ENCODE data around the gene PYROXD2. TPM values are rescaled to one million over a fixed set of nuclear protein-coding genes. Genes with fewer than 3 reads are reported as not detected.

The PYROXD2 gene
- total RNA-seq, 1 experiment from 2014 or later: 2.3 TPM

GRCh38 chr10:98457721-98458120, 42.7 kb upstream of the PYROXD2 start:
- ATAC-seq (no peak), DNase-seq (ENCODE audit: low read depth, low spot score) (no peak)
- intact Hi-C loops (cut with micrococcal nuclease; ENCODE audit: unreplicated experiment) (no loop called here), in situ Hi-C loops (cut with HindIII; ENCODE audit: low pct_unique_long_range_greater_than_20kb, low sequenced_read_pairs) (no loop called here)
- Histone ChIP-seq H3K4me3 (ENCODE audit: low read depth in 2 of 2, low read length in 2 of 2) (no peak overlapping the region), H3K27me3 (ENCODE audit: control insufficient read depth, insufficient read depth, low read length) (no peaks in the 10 kb centered on the region), H3K9me3 (ENCODE audit: control insufficient read depth, insufficient read depth, low read depth, low read length) (no peaks in the 10 kb centered on the region), H3K27ac (ENCODE audit: low read length) (no peak overlapping the region), H3K4me1 (ENCODE audit: control insufficient read depth, insufficient read depth, low read length) (peaks cover 17% of the 10 kb centered on the region), H3K36me3 (ENCODE audit: control insufficient read depth, insufficient read depth, low read length) (no peaks in the 10 kb centered on the region)
- no TSS peak for BruUV-seq (replicated peaks)
- no peak for TF ChIP-seq REST (IDR thresholded peaks at IDR 0.05; ENCODE audit: insufficient read depth in 1 of 2, low read depth in 2 of 2, low read length in 1 of 2)
- no peak for TF ChIP-seq CTCF (IDR thresholded peaks at IDR 0.05)
- TF ChIP-seq TCF7L2 (IDR thresholded peaks at IDR 0.05; ENCODE audit: low read depth, low read length): no peak
- TF ChIP-seq POLR2AphosphoS5 (IDR thresholded peaks at IDR 0.05; ENCODE audit: low read depth, low read length): no peak
- TF ChIP-seq SIN3A (IDR thresholded peaks at IDR 0.05; ENCODE audit: borderline replicate concordance, insufficient read depth, low read depth, low read length): no peak
- ChIA-PET POLR2A (no interaction called here), CTCF (no interaction called here)

- in situ Hi-C loops (cut with HindIII; ENCODE audit: low pct_unique_long_range_greater_than_20kb, low sequenced_read_pairs): no loop called here
- peaks cover 17% of the 10 kb centered on the region for H3K4me1 ChIP-seq (ENCODE audit: control insufficient read depth, insufficient read depth, low read length)
- H3K36me3 ChIP-seq (ENCODE audit: control insufficient read depth, insufficient read depth, low read length): no peaks in the 10 kb centered on the region
- no peak overlapping the region for H3K4me3 ChIP-seq (ENCODE audit: low read depth in 2 of 2, low read length in 2 of 2)
- H3K27me3 ChIP-seq (ENCODE audit: control insufficient read depth, insufficient read depth, low read length): no peaks in the 10 kb centered on the region
- H3K27ac ChIP-seq (ENCODE audit: low read length): no peak overlapping the region
- ChIA-PET POLR2A (no interaction called here), CTCF (no interaction called here)
- intact Hi-C loops (cut with micrococcal nuclease; ENCODE audit: unreplicated experiment): no loop called here
- no peak for TF ChIP-seq POLR2AphosphoS5 (IDR thresholded peaks at IDR 0.05; ENCODE audit: low read depth, low read length)
- no peak for TF ChIP-seq SIN3A (IDR thresholded peaks at IDR 0.05; ENCODE audit: borderline replicate concordance, insufficient read depth, low read depth, low read length)
- no peak for TF ChIP-seq TCF7L2 (IDR thresholded peaks at IDR 0.05; ENCODE audit: low read depth, low read length)
- TF ChIP-seq CTCF (IDR thresholded peaks at IDR 0.05): no peak
- TF ChIP-seq REST (IDR thresholded peaks at IDR 0.05; ENCODE audit: insufficient read depth in 1 of 2, low read depth in 2 of 2, low read length in 1 of 2): no peak
- DNase-seq (ENCODE audit: low read depth, low spot score) (no peak), ATAC-seq (no peak)
- BruUV-seq (replicated peaks): no TSS peak
- H3K9me3 ChIP-seq (ENCODE audit: control insufficient read depth, insufficient read depth, low read depth, low read length): no peaks in the 10 kb centered on the region
These were observed 41.9 kb upstream of the PYROXD2 start for GRCh38 chr10:98456686-98457482.
